Globus pallidus (tissue), 1 donor: ENCODE results near the gene LDLRAP1.

ENCODE experiments used
- DNase-seq: peaks from one replicate; pipeline ENCODE4 v3.0.0-alpha.2; 2015; ENCODE audit warnings: low spot score

The LDLRAP1 gene

GRCh38 chr1:25562928-25563283 is 19.5 kb downstream of the LDLRAP1 start:
- no peak for DNase-seq

GRCh38 chr1:25563330-25564215 is 20.2 kb downstream of the LDLRAP1 start:
- DNase-seq, result peak; percentile 99

- no peak for DNase-seq
These were observed 21.6 kb downstream of the LDLRAP1 start for GRCh38 chr1:25564777-25565574.

GRCh38 chr1:25565626-25566025 is 22.2 kb downstream of the LDLRAP1 start:
- no peak for DNase-seq

- no peak for DNase-seq
These were observed 22.8 kb downstream of the LDLRAP1 start for GRCh38 chr1:25566176-25566729.

GRCh38 chr1:25566730-25567341 is 23.4 kb downstream of the LDLRAP1 start:
- DNase-seq, result peak; percentile 80

- DNase-seq, result no peak
These were observed 24.3 kb downstream of the LDLRAP1 start for GRCh38 chr1:25567710-25568089.

GRCh38 chr1:25568090-25568833 is 24.9 kb downstream of the LDLRAP1 start:
- DNase-seq, result no peak

GRCh38 chr1:25568834-25569596 is 25.6 kb downstream of the LDLRAP1 start:
- no peak for DNase-seq

- peak; percentile 69 for DNase-seq
These were observed 26.4 kb downstream of the LDLRAP1 start for GRCh38 chr1:25569597-25570396.

GRCh38 chr1:25570798-25571521 is 27.6 kb downstream of the LDLRAP1 start:
- no peak for DNase-seq

GRCh38 chr1:25571522-25571970 is 28.1 kb downstream of the LDLRAP1 start:
- DNase-seq, result no peak

- no peak for DNase-seq
These were observed 28.7 kb downstream of the LDLRAP1 start for GRCh38 chr1:25572107-25572506.

GRCh38 chr1:25572708-25573590 is 29.5 kb downstream of the LDLRAP1 start:
- DNase-seq, result no peak

GRCh38 chr1:25573591-25573930 is 30.2 kb downstream of the LDLRAP1 start:
- no peak for DNase-seq

GRCh38 chr1:25573961-25574360 is 30.6 kb downstream of the LDLRAP1 start:
- no peak for DNase-seq

GRCh38 chr1:25575191-25575590 is 31.8 kb downstream of the LDLRAP1 start:
- no peak for DNase-seq

- DNase-seq, result no peak
These were observed 33.2 kb downstream of the LDLRAP1 start for GRCh38 chr1:25576459-25577133.
